GM12892 (cell line): Measurements from ENCODE around the gene RNF13.

Experiments used
- POLR2A ChIP-seq: IDR thresholded peaks from 2 replicates; pipeline ENCODE4 v1.6.1; 2011; ENCODE audit warnings: low read depth, low read length, control low read depth
- POLR2AphosphoS5 ChIP-seq: IDR thresholded peaks from 2 replicates; pipeline ENCODE4 v1.6.1; 2011; ENCODE audit warnings: low read depth, low read length, control low read depth
- TAF1 ChIP-seq: IDR thresholded peaks from 2 replicates; pipeline ENCODE4 v1.6.1; 2011; ENCODE audit warnings: low read depth, mild to moderate bottlenecking, control low read depth, low read length, borderline replicate concordance

- no peak for TF ChIP-seq POLR2A
- TF ChIP-seq POLR2AphosphoS5 = no peak
- no peak for TF ChIP-seq TAF1
Measured at GRCh38 chr3:149867563-149867962, 54.5 kb downstream of the RNF13 start.
